ENCODE measurements around the gene ROR1.

Gene ROR1

DNA sequence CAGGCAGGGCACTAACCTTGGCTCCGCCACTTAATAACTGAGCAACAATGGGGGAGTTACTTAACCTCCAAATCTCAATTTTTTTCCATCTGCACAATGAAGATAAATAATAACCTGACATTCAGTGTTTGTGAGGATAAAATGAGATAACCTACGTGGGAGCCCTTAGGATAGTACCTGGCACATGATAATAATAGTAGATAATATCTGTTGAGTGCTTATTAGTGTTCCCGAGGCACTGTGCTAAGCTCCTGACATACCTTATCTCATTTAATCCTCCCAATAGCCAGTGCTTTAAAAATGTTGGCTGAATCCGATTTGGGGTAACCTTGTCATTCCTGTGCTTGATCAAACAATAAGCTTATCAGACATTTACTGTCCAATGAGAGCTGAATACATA is 300.9 kb downstream of the ROR1 start:
- H3K27me3 ChIP-seq (ENCODE audit: control insufficient read depth in 2 of 2, insufficient read depth in 2 of 2, low read length in 2 of 2) = no peaks in the 10 kb centered on the region
- H3K9ac ChIP-seq (ENCODE audit: low read depth in 1 of 2, low read length in 2 of 2) = no peak overlapping the region
- H3K9me3 ChIP-seq (ENCODE audit: control insufficient read depth in 2 of 2, low read length in 2 of 2) = no peaks in the 10 kb centered on the region
- H3K36me3 ChIP-seq (ENCODE audit: control insufficient read depth in 2 of 2, insufficient read depth in 2 of 2, low read length in 2 of 2) = no peaks in the 10 kb centered on the region
- H3K4me1 ChIP-seq (ENCODE audit: control insufficient read depth in 2 of 2, insufficient read depth in 2 of 2, low read length in 2 of 2) = no peaks in the 10 kb centered on the region
- H3K4me3 ChIP-seq (ENCODE audit: low read length in 2 of 2) = no peak overlapping the region
- H3K27ac ChIP-seq (ENCODE audit: low read depth in 2 of 2, low read length in 2 of 2) = no peak overlapping the region

DNA sequence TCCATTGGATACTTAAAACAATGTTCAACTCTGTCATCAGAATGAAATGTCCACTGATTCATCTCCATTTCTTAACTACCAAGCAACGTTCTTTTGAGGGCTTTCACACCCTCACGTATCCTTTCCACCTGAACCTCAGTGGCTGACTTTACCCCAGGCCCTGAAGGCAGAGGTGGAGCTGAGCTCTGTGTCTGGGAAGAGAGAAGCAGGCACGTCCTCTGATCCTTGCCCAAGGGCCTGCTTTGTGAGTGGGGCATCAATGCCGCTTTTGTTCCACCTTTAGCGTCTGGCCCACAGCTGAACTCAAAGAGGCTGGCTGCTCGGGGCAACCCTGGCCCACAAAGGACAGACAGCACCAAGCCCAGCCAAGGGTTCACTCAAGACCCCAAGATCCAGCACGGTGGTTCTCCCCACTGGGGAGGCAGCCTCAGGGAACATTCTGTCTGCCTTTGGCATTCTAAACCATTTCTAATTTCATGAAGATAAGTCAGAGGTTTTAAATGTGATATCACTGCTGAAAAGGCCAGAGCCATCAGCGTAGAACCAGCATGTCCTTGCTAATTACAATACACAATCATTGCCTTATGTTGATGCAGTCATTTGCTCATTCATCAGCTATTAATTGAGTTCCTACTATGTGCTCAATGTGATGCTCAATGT is 303.6 kb downstream of the ROR1 start:
- no peak overlapping the region for H3K4me3 ChIP-seq (ENCODE audit: low read length in 2 of 2)
- H3K9me3 ChIP-seq (ENCODE audit: control insufficient read depth in 2 of 2, low read length in 2 of 2) = no peaks in the 10 kb centered on the region

DNA sequence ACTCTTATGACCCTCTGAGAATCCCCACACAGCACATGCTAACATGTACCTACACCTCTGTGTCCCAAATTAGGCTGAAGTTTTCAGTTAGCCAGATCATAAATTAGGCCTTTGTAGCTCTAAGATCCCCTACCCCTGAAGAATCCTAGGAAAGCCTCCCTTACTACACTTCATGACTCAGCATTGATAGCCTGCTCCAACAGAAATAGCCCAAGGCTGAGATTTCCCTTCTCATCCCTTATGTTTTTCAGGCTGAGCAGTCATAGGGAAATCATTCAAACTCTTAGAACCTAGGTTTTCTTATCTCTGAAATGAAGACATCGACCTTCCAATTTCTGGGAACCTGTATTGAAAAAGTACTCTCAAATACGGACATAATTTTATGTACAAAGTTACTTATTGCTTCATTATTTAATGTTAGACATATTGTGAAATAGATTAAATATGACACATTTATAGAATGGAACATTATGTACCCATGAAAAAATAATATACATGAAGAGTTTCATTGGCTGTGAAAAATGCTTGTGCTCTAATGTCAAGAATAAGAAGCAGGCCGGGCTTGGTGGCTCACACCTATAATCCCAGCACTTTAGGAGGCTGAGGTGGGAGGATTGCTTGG is 307.2 kb downstream of the ROR1 start:
- no peaks in the 10 kb centered on the region for H3K9me3 ChIP-seq (ENCODE audit: control insufficient read depth in 2 of 2, low read length in 2 of 2)
- H3K4me1 ChIP-seq (ENCODE audit: control insufficient read depth in 2 of 2, insufficient read depth in 2 of 2, low read length in 2 of 2) = no peaks in the 10 kb centered on the region
- H3K9ac ChIP-seq (ENCODE audit: low read depth in 1 of 2, low read length in 2 of 2) = no peak overlapping the region
- no peak overlapping the region for H3K4me3 ChIP-seq (ENCODE audit: low read length in 2 of 2)
- H3K27ac ChIP-seq (ENCODE audit: low read depth in 2 of 2, low read length in 2 of 2) = no peak overlapping the region
- no peaks in the 10 kb centered on the region for H3K27me3 ChIP-seq (ENCODE audit: control insufficient read depth in 2 of 2, insufficient read depth in 2 of 2, low read length in 2 of 2)
- no peaks in the 10 kb centered on the region for H3K36me3 ChIP-seq (ENCODE audit: control insufficient read depth in 2 of 2, insufficient read depth in 2 of 2, low read length in 2 of 2)

More for the DNA sequence above, 303.6 kb downstream of the ROR1 start:
- H3K36me3 ChIP-seq (ENCODE audit: control insufficient read depth in 2 of 2, insufficient read depth in 2 of 2, low read length in 2 of 2) = no peaks in the 10 kb centered on the region
- H3K27me3 ChIP-seq (ENCODE audit: control insufficient read depth in 2 of 2, insufficient read depth in 2 of 2, low read length in 2 of 2) = no peaks in the 10 kb centered on the region
- H3K4me1 ChIP-seq (ENCODE audit: control insufficient read depth in 2 of 2, insufficient read depth in 2 of 2, low read length in 2 of 2) = no peaks in the 10 kb centered on the region
- no peak overlapping the region for H3K9ac ChIP-seq (ENCODE audit: low read depth in 1 of 2, low read length in 2 of 2)
- no peak overlapping the region for H3K27ac ChIP-seq (ENCODE audit: low read depth in 2 of 2, low read length in 2 of 2)

DNA sequence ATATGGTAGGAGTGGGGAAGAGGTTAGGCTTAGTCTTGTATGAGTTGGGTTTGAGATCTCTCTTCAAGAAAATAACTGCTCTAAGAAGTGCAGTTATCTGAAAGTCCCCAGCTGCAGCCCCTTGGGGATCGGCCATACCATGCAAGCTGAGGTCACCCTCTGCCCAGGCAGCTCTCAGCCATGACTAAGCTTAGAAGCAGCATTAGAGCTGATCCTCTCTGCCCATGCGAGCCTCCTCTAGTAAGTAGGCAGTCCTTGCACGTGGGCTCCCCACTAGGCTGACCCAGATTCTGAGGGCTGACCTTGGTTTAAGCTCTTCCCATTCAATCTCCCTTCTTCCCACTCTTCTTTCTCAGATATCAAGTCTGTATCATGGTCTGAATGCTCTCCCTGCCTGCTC is 308.6 kb downstream of the ROR1 start:
- no peaks in the 10 kb centered on the region for H3K9me3 ChIP-seq (ENCODE audit: control insufficient read depth in 2 of 2, low read length in 2 of 2)
- H3K9ac ChIP-seq (ENCODE audit: low read depth in 1 of 2, low read length in 2 of 2) = no peak overlapping the region
- no peak overlapping the region for H3K27ac ChIP-seq (ENCODE audit: low read depth in 2 of 2, low read length in 2 of 2)
- no peaks in the 10 kb centered on the region for H3K4me1 ChIP-seq (ENCODE audit: control insufficient read depth in 2 of 2, insufficient read depth in 2 of 2, low read length in 2 of 2)
- no peaks in the 10 kb centered on the region for H3K27me3 ChIP-seq (ENCODE audit: control insufficient read depth in 2 of 2, insufficient read depth in 2 of 2, low read length in 2 of 2)
- H3K36me3 ChIP-seq (ENCODE audit: control insufficient read depth in 2 of 2, insufficient read depth in 2 of 2, low read length in 2 of 2) = no peaks in the 10 kb centered on the region
- H3K4me3 ChIP-seq (ENCODE audit: low read length in 2 of 2) = no peak overlapping the region

DNA sequence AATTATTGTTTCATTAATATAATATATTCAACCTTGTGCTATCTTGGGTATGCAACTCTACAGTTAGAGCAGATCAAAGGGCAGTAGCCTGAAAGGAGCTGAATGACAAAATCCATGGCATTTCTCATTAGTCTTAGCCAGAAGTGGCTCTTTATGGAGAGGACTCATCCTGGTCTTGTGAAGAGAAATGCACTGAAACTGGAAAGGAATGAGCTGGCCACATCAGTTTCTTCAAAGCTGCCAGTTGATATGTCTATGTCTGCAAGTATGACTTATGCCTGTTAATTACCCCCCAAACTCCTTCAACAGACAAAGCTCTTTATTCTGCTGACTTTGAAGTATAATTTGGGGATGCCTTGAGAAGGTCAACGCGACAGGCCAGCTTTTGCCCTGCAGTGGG is 310.6 kb downstream of the ROR1 start:
- Histone ChIP-seq H3K36me3 (ENCODE audit: control insufficient read depth in 2 of 2, insufficient read depth in 2 of 2, low read length in 2 of 2) (no peaks in the 10 kb centered on the region), H3K27me3 (ENCODE audit: control insufficient read depth in 2 of 2, insufficient read depth in 2 of 2, low read length in 2 of 2) (no peaks in the 10 kb centered on the region)

DNA sequence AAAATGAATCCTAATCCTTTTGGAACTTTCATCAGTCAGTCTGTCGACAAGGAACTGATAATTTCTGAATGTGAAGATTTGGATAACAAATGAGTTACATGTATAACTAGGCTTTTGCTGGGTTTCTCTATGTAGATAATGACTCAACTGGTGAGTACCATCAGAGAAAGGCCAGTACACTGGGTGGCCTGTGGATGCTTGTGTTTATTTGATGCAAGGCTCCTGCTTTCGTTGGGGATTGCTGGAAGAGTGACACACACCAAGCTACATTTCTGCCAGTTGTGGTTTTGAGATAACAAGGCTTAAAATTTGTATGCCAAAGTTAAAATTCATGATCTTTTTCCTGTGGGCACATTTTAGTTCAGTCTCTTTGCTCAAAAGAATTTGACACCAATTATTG is 314.0 kb downstream of the ROR1 start:
- H3K4me1 ChIP-seq (ENCODE audit: control insufficient read depth in 2 of 2, insufficient read depth in 2 of 2, low read length in 2 of 2) = no peaks in the 10 kb centered on the region
- no peak overlapping the region for H3K27ac ChIP-seq (ENCODE audit: low read depth in 2 of 2, low read length in 2 of 2)
- H3K9ac ChIP-seq (ENCODE audit: low read depth in 1 of 2, low read length in 2 of 2) = no peak overlapping the region
- H3K27me3 ChIP-seq (ENCODE audit: control insufficient read depth in 2 of 2, insufficient read depth in 2 of 2, low read length in 2 of 2) = no peaks in the 10 kb centered on the region
- H3K9me3 ChIP-seq (ENCODE audit: control insufficient read depth in 2 of 2, low read length in 2 of 2) = no peaks in the 10 kb centered on the region
- no peak overlapping the region for H3K4me3 ChIP-seq (ENCODE audit: low read length in 2 of 2)
- H3K36me3 ChIP-seq (ENCODE audit: control insufficient read depth in 2 of 2, insufficient read depth in 2 of 2, low read length in 2 of 2) = no peaks in the 10 kb centered on the region

More for the DNA sequence above, 310.6 kb downstream of the ROR1 start:
- Histone ChIP-seq H3K9ac (ENCODE audit: low read depth in 1 of 2, low read length in 2 of 2) (no peak overlapping the region), H3K4me1 (ENCODE audit: control insufficient read depth in 2 of 2, insufficient read depth in 2 of 2, low read length in 2 of 2) (no peaks in the 10 kb centered on the region), H3K27ac (ENCODE audit: low read depth in 2 of 2, low read length in 2 of 2) (no peak overlapping the region), H3K4me3 (ENCODE audit: low read length in 2 of 2) (no peak overlapping the region), H3K9me3 (ENCODE audit: control insufficient read depth in 2 of 2, low read length in 2 of 2) (no peaks in the 10 kb centered on the region)

DNA sequence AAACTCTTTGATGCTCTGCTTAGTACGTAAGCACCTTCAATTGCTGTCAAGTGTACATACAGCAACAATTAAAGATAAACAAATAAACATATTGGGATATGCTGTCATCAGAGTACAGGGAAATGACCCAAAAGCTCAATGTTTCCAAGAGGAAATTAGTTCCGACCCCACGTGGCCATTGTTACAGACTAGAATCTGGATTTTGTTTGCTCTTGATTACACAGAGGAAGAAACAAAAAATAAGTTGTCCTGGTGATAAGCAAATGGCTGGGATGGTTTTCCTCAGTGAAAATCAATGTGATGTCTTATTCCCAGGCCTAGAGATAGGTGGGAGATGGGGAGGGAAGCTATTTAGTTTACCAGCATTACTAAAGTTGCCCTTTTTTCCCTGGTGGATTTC is 316.6 kb downstream of the ROR1 start:
- H3K27ac ChIP-seq (ENCODE audit: low read depth in 2 of 2, low read length in 2 of 2) = no peak overlapping the region
- H3K9ac ChIP-seq (ENCODE audit: low read depth in 1 of 2, low read length in 2 of 2) = no peak overlapping the region
- no peaks in the 10 kb centered on the region for H3K36me3 ChIP-seq (ENCODE audit: control insufficient read depth in 2 of 2, insufficient read depth in 2 of 2, low read length in 2 of 2)
- H3K9me3 ChIP-seq (ENCODE audit: control insufficient read depth in 2 of 2, low read length in 2 of 2) = no peaks in the 10 kb centered on the region
- no peaks in the 10 kb centered on the region for H3K27me3 ChIP-seq (ENCODE audit: control insufficient read depth in 2 of 2, insufficient read depth in 2 of 2, low read length in 2 of 2)
- H3K4me3 ChIP-seq (ENCODE audit: low read length in 2 of 2) = no peak overlapping the region
- no peaks in the 10 kb centered on the region for H3K4me1 ChIP-seq (ENCODE audit: control insufficient read depth in 2 of 2, insufficient read depth in 2 of 2, low read length in 2 of 2)

DNA sequence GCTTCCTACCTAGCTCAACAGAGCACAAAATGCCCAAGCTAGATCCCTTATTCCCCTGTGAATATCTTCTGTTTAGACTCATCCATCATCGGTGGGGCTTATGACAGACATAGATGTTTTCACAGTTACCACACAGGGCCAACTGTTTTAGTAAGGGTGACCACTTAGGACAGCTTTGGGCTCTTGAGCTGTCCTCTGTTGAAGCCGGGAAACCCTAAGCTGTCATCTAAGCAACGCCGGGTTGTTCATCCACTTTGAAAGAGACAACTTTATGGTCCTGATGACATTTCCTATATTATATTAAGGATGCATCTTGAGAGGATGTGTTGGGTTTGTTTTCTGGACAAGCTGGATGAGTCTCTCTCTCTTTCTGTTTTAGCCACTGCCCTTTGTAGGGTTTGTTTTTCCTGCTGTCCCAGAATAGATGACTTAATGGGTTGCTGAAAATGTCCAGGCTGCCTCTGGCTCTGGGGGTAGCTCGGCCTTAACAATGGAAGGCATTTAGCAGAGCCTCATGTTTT is 319.1 kb downstream of the ROR1 start:
- no peak overlapping the region for H3K27ac ChIP-seq (ENCODE audit: low read depth in 2 of 2, low read length in 2 of 2)

DNA sequence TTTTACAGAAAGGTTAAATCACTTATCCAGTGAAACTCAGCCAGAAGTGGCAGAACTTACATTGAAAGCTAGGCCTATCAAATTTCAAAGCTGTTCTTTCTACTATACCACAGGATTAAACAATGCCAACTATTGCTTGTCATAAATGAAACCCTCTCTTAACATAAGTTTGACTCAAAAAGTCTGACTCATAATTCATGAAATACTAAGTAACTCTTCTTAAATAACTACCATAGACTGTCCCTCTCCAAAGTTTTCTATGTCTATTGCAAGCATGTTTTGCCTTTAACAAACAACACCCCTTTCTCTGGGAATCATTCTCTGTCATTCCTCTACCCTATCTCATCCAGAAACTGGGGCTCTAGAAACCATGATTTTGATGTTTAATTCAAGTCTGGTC is 320.1 kb downstream of the ROR1 start:
- H3K4me3 ChIP-seq (ENCODE audit: low read length in 2 of 2) = no peak overlapping the region
- H3K9ac ChIP-seq (ENCODE audit: low read depth in 1 of 2, low read length in 2 of 2) = no peak overlapping the region
- H3K36me3 ChIP-seq (ENCODE audit: control insufficient read depth in 2 of 2, insufficient read depth in 2 of 2, low read length in 2 of 2) = no peaks in the 10 kb centered on the region
- no peaks in the 10 kb centered on the region for H3K27me3 ChIP-seq (ENCODE audit: control insufficient read depth in 2 of 2, insufficient read depth in 2 of 2, low read length in 2 of 2)
- H3K27ac ChIP-seq (ENCODE audit: low read depth in 2 of 2, low read length in 2 of 2) = no peak overlapping the region
- H3K4me1 ChIP-seq (ENCODE audit: control insufficient read depth in 2 of 2, insufficient read depth in 2 of 2, low read length in 2 of 2) = no peaks in the 10 kb centered on the region
- no peaks in the 10 kb centered on the region for H3K9me3 ChIP-seq (ENCODE audit: control insufficient read depth in 2 of 2, low read length in 2 of 2)

More for the DNA sequence above, 319.1 kb downstream of the ROR1 start:
- H3K9ac ChIP-seq (ENCODE audit: low read depth in 1 of 2, low read length in 2 of 2) = no peak overlapping the region
- no peaks in the 10 kb centered on the region for H3K9me3 ChIP-seq (ENCODE audit: control insufficient read depth in 2 of 2, low read length in 2 of 2)
- no peaks in the 10 kb centered on the region for H3K27me3 ChIP-seq (ENCODE audit: control insufficient read depth in 2 of 2, insufficient read depth in 2 of 2, low read length in 2 of 2)
- no peaks in the 10 kb centered on the region for H3K4me1 ChIP-seq (ENCODE audit: control insufficient read depth in 2 of 2, insufficient read depth in 2 of 2, low read length in 2 of 2)
- no peaks in the 10 kb centered on the region for H3K36me3 ChIP-seq (ENCODE audit: control insufficient read depth in 2 of 2, insufficient read depth in 2 of 2, low read length in 2 of 2)
- no peak overlapping the region for H3K4me3 ChIP-seq (ENCODE audit: low read length in 2 of 2)

DNA sequence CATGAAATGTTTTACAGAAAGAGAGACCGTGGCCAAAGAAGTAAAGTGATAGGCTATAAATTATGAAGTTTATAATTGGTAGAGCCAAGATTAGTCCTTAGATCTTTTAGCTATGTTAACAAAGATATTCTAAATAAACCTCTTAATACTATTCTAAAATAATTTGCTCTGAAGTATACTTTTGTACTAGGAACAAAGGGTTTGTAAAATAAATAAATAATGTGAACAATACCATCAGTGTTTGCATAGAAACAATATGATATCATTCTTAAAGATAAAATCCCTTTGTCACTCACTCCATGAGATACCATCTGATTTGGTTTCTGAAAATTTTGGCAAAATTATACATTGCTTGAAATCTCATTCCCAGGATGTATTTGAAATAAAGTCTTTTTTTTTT is 322.0 kb downstream of the ROR1 start:
- no peaks in the 10 kb centered on the region for H3K9me3 ChIP-seq (ENCODE audit: control insufficient read depth in 2 of 2, low read length in 2 of 2)

More for the DNA sequence above, 322.0 kb downstream of the ROR1 start:
- H3K4me1 ChIP-seq (ENCODE audit: control insufficient read depth in 2 of 2, insufficient read depth in 2 of 2, low read length in 2 of 2) = no peaks in the 10 kb centered on the region
- no peak overlapping the region for H3K27ac ChIP-seq (ENCODE audit: low read depth in 2 of 2, low read length in 2 of 2)
- H3K4me3 ChIP-seq (ENCODE audit: low read length in 2 of 2) = no peak overlapping the region
- H3K27me3 ChIP-seq (ENCODE audit: control insufficient read depth in 2 of 2, insufficient read depth in 2 of 2, low read length in 2 of 2) = no peaks in the 10 kb centered on the region
- no peaks in the 10 kb centered on the region for H3K36me3 ChIP-seq (ENCODE audit: control insufficient read depth in 2 of 2, insufficient read depth in 2 of 2, low read length in 2 of 2)
- no peak overlapping the region for H3K9ac ChIP-seq (ENCODE audit: low read depth in 1 of 2, low read length in 2 of 2)

Measured in mucosa of rectum (tissue), 2 donors.